NB4 (cell line): ENCODE data around the gene OR4S2.

ENCODE experiments used
- DNase-seq: peaks from one replicate; pipeline ENCODE4 v3.0.0; 2010; ENCODE audit warnings: low read depth
- H3K4me3 ChIP-seq: one replicate; pipeline ENCODE4 v1.5.1; 2011; ENCODE audit warnings: mild to moderate bottlenecking, low read depth, low read length, moderate library complexity
- MYC ChIP-seq: IDR thresholded peaks from 2 replicates; pipeline ENCODE4 v1.6.1; 2011; ENCODE audit warnings: low read depth, low read length
- POLR2A ChIP-seq: IDR thresholded peaks from 2 replicates; pipeline ENCODE4 v1.6.1; 2011; ENCODE audit warnings: mild to moderate bottlenecking; ENCODE audit not compliant: insufficient read length; ENCODE audit errors: extremely low read depth
- TF ChIP-seq, protein P1 (sequence below): IDR thresholded peaks from 2 replicates; pipeline ENCODE4 v1.6.1; 2011; ENCODE audit warnings: low read depth, low read length
- TF ChIP-seq, protein P2 (sequence below): IDR thresholded peaks from one replicate; pipeline ENCODE4 v1.5.1; 2012; ENCODE audit warnings: low read depth, low read length

OR4S2 gene, protein sequence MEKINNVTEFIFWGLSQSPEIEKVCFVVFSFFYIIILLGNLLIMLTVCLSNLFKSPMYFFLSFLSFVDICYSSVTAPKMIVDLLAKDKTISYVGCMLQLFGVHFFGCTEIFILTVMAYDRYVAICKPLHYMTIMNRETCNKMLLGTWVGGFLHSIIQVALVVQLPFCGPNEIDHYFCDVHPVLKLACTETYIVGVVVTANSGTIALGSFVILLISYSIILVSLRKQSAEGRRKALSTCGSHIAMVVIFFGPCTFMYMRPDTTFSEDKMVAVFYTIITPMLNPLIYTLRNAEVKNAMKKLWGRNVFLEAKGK

DNA sequence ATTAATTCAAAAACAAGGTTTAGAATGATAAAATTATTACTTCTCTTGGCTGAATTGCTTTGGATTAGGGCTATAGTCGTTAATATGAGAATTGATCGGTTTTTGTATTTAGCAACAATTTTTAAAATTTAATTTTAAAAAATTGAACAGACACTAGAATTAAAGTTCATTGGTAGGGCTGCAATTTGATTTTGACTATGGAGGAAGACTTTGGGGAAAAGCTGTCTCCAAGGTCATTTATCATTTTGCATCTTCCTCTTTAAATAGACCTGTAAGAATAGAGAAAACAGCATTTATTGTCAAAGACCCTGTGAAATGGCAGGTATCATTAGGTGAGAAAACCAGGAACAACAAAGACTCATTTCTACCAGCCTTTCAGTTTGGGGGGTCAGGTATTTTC is at the start of gene OR4S2:
Gene OR4S2, plus strand, starts transcription at position 301 of the 400 bp plus-strand sequence. CDS start 2,577 bp downstream, outside the sequence.
- TF ChIP-seq MYC: no peak
- TF ChIP-seq, protein P1, sequence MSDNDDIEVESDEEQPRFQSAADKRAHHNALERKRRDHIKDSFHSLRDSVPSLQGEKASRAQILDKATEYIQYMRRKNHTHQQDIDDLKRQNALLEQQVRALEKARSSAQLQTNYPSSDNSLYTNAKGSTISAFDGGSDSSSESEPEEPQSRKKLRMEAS: no peak
- no peak for TF ChIP-seq POLR2A
- TF ChIP-seq, protein P2, sequence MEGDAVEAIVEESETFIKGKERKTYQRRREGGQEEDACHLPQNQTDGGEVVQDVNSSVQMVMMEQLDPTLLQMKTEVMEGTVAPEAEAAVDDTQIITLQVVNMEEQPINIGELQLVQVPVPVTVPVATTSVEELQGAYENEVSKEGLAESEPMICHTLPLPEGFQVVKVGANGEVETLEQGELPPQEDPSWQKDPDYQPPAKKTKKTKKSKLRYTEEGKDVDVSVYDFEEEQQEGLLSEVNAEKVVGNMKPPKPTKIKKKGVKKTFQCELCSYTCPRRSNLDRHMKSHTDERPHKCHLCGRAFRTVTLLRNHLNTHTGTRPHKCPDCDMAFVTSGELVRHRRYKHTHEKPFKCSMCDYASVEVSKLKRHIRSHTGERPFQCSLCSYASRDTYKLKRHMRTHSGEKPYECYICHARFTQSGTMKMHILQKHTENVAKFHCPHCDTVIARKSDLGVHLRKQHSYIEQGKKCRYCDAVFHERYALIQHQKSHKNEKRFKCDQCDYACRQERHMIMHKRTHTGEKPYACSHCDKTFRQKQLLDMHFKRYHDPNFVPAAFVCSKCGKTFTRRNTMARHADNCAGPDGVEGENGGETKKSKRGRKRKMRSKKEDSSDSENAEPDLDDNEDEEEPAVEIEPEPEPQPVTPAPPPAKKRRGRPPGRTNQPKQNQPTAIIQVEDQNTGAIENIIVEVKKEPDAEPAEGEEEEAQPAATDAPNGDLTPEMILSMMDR: no peak
- no peak within 1 kb of the TSS for H3K4me3 ChIP-seq
- no peak for DNase-seq

DNA sequence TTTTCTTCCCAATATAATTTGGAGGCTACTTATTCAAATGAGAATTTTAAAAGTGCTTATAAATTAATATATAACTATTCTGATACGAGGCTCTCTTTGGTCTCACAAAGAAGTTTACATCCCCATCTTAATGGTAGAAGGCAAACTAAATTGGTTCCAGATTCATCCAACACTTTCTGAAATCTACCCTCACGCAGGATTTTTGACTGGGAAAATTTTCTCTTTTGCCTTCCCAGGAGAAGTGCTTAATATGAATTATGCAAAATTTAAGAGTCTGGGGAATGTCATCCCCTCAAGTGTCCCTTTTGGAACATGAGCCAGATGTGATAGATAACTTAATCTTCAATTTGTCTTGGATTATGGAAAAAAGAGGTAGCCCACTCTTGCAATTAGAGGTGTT is 40.6 kb upstream of the OR4S2 start, which contains the start of gene OR4C11:
Gene OR4C11, minus strand, starts transcription at position 101 of the 400 bp plus-strand sequence. CDS start 3,272 bp downstream, outside the sequence.
- H3K4me3 ChIP-seq: no peak within 1 kb of the TSS
- TF ChIP-seq MYC (no peak), POLR2A (no peak)
- no peak for DNase-seq

DNA sequence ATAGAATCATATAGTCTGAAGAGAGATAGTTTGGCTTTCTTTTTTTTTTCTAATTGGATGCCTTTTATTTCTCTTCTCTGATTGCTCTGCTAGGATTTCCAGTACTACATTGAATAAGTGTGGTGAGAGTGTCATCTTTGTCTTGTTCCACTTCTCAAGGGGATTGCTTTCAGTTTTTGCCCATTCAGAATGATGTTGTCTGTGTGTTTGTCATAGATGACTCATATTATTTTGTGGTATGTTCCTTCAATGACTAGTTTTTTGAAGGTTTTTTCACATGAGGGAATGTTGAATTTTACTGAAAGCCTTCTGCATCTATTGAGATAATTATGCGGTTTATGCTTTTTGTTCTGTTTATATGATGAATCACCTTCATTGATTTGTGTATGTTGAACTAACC is 23.6 kb upstream of the OR4S2 start:
- no peak for DNase-seq
- no peak overlapping the region for H3K4me3 ChIP-seq
- TF ChIP-seq POLR2A: no peak
- TF ChIP-seq, protein P2: no peak
- TF ChIP-seq MYC: no peak
- TF ChIP-seq, protein P1: no peak

DNA sequence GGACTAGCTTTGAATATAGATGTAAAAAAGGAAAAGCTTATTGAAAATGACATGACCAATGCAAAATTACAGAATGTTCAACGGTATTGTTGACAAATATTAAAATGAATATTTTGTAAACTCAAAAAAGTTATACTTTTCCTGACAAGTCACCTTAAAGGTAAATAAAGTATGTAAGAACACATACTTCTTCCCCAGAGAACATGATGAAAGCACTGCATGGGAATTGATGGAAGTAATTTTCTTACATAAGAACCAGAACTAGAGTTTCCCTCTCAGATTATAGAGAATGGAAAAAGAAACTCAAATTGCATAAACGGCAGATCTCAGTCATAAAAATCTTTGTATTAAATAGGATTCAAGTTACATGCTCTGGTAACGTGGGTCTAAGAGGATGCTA is 13.3 kb upstream of the OR4S2 start, which contains the start of gene OR4P4:
Gene OR4P4, plus strand, starts transcription at position 301 of the 400 bp plus-strand sequence.
- no peak within 1 kb of the TSS for H3K4me3 ChIP-seq
- DNase-seq: no peak
- TF ChIP-seq, protein P1: no peak
- TF ChIP-seq POLR2A (no peak), MYC (no peak)
- TF ChIP-seq, protein P2: no peak

DNA sequence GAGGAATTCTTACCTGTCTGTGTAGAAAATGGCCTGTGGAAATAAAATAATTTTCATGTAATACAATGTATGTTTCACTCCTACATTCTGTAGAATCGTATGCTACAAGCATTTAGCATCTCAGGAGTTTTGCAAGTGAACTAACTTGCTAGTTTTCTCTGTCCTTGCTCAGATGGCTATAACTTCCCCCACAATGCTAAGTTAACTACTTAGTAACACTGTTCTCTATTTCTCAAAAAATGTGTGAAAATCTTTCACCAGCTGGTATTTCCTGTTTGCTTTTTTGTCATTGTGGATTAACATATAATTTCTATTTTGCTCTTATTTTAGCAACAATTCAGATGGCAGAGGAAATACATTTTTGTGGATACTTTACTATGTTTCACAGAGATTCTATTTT is 4.4 kb downstream of the OR4S2 start:
- TF ChIP-seq MYC: no peak
- no peak for TF ChIP-seq POLR2A
- TF ChIP-seq, protein P1: no peak
- TF ChIP-seq, protein P2: no peak
- DNase-seq: no peak
- no peak overlapping the region for H3K4me3 ChIP-seq

DNA sequence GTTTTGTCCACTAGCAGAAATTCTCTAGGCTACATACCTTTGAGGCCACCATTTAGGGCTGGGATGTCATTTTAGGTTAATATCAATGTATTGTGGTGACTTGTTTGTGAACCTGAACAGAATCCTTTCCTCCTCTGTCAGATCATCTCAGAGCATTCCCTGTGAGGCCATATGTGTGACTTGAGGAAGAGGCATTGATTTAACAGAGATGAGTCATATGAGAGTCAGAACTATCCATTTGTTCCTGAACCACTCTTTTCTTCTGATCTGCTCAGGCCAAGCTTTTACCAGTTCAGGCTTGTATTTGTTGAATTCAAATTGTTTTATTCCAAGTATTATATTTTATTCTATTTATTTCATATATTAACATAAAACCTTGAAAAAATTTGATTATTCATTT is 7.0 kb downstream of the OR4S2 start:
- no peak for TF ChIP-seq MYC
- TF ChIP-seq, protein P1: no peak
- TF ChIP-seq, protein P2: no peak
- TF ChIP-seq POLR2A: no peak
- H3K4me3 ChIP-seq: no peak overlapping the region
- no peak for DNase-seq
